SIG-M5 (cell line): ENCODE measurements around the gene PHYKPL.

Experiments used
- DNase-seq: peaks from one replicate; lab custom pipeline; 2025; lab: John Stamatoyannopoulos, UW

The PHYKPL gene

GRCh38 chr5:178232124-178232919, at the start of gene PHYKPL:
Gene PHYKPL (minus strand): TSS chr5:178232802. CDS start chr5:178232550, 252 bp downstream.
- no peak for DNase-seq

DNA sequence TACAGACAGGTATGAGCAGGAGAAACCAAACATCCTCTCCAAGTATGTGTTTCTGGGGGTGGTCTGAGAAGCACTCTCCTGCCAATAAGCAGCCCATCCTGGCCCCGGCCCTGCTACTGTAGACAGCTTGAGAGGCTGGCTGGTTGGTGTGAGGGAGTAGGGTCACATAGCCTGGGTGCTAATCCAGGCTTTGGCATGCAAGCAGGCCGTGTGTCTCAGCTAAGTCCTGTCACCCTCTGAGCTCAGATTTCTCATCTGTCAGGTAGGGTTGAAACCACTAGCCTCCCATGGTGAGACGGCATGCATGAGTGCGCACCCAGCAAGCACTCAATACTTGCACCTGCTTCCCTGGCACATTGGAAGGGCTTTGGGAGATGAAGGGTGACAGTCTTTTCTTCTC, 49.8 kb upstream of the PHYKPL start:
- no peak for DNase-seq

- no peak for DNase-seq
Observed at GRCh38 chr5:178281331-178281730, 48.7 kb upstream of the PHYKPL start.

DNA sequence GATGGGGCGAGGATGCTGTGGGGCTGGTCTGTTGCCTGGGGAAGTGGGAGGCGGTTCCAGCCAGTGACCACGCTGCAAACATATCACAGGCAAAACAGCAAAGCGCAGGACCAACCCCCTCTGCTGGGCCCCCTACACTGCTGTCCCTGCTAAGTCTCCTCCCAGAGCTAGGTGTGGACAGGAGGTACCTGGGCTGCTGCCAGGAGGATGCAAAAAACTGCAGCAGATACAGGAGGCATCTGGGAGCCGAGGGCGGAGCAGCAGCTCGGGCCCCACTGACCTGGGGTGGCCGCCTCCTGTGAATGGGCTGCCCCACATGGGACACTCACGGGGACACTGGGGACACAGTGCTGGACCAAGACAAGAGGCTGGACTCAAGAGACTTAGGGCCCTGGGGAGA, 48.0 kb upstream of the PHYKPL start:
- DNase-seq, result no peak

- DNase-seq, result no peak
Observed at GRCh38 chr5:178279723-178280438, 47.3 kb upstream of the PHYKPL start.

GRCh38 chr5:178279026-178279722, 46.6 kb upstream of the PHYKPL start:
- no peak for DNase-seq

DNA sequence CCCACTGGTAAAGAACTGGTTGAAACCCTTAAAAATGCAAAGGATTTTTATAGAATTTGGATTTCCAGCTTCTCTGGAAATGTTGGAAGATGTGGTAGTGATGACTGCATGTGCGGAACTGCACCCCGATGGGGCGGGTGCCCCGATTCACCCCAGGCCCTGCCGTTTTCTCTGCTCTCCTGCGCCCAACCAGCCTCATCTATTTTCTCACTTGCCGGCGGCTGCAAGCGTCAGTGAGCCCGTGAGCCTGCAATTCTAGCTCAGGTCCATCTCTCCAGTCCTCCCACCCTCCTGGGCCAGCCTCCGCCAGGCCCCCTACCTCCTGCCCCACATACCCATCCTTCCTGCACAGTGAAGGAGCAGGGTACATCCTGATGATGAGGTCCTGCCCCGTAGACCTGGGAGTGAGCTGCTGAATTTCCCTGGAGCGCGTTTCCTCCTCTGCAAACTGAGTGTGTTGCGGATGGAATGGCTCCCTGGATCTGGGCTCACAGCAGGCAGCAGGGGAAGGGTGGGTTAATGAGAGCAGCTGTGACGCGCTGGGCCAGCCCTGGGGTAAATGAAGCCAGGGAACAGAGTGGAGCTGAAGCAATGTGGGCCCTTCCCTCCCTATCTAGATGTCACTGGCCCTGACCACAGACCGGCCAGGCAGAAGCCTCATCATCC, 45.9 kb upstream of the PHYKPL start:
- no peak for DNase-seq

DNA sequence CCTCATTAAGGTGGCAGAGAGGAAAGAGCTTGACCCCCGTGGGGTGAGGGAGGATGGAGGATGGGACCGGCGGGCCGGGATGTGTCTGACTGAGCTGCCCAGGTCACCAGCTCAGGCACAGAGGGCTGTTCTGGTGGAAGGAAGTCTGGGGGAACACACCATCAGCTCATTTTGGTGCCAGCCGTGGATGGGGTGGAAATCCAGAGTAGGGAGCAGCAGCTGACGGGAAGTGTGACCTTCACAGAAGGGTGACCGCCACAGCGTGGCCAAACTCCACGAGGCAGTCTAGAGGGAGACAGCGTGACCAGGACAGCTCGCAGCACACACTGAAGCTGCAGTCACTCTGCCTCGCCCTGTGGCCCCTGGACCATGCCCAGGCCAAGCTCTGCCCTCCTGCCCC, 45.3 kb upstream of the PHYKPL start:
- no peak for DNase-seq

DNA sequence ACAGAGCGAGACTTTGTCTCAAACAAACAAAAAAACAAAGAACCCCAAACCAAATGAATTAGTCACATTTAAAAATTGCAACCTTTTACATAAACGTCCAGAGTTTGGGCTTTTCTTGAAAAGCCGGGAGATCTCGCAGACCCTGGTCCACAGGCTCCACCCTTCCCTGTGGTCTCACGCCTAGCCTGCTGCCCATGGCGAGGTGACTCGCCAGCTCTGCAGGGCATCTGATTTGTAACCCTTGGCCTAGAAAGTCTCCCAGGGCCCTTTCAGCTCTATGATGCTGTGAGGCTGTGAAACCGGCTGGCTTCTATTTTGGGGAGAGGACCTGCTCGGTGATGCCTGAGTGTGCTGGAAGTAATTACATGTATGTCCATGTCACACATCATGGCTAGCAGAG, 44.7 kb upstream of the PHYKPL start:
- no peak for DNase-seq

DNA sequence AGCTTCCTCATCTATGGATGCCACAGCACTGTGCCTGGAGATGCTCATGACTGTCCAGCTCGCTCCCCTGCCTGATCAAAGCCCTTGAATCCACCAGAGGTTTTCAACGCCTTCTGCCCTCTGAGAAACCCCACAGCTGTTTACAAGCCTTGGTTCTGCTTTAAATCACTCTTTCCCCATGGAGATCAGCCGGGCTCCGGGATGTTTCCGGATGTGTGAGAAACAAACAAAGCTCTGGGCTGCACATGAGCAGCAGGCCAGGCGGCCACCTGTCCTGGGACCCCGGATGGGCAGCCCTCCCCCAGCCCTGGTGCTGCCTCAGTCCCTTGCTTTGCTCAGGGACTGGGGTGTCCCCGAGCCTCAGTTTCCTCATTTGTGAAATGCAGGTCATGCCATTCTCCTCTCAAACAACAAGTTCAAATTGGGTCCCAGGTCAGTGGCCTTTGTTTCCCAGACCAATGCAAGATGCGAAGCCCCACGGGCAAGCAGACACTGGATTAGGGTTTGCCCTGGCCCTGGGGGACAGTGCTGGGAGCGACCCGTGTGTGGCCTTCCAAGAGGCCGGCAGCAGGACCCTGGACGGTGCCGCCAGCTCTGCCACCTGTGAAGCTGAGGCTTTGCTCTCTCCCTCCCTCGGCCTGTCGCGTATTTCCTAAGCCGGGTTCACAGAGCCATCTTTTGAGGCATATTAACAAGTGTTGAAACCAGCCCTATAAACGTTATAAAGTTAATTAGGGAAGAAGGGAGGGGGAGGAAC, 42.4 kb upstream of the PHYKPL start:
- no peak for DNase-seq

GRCh38 chr5:178273665-178274541, 41.3 kb upstream of the PHYKPL start:
- DNase-seq, result no peak

DNA sequence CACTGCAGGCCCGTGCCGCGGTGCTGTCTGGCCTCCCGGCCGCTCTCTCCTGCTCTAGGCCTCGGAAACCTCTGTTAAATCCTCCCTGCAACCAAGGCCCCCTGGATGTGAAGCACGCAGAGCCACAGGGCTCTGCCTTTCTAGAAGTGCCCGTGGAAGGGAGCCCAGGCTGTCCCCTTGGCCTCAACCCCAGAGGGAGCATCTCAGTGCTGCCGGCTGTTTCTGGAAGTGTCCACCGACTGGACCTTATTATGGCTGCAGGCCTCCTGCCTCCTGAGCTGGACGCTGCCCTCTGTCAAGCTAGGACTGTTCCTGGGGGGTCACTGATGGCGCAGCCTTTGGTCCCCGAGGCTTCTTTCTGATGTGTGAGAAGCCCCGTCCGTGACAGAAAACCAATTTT, 40.4 kb upstream of the PHYKPL start:
- DNase-seq, result no peak

- DNase-seq, result no peak
Observed at GRCh38 chr5:178272591-178272990, 40.0 kb upstream of the PHYKPL start.

GRCh38 chr5:178271726-178272479, 39.3 kb upstream of the PHYKPL start:
- no peak for DNase-seq

- no peak for DNase-seq
Observed at GRCh38 chr5:178271231-178271630, 38.6 kb upstream of the PHYKPL start.

- DNase-seq, result no peak
Observed at GRCh38 chr5:178269499-178269898, 36.9 kb upstream of the PHYKPL start.

GRCh38 chr5:178267876-178268275, 35.3 kb upstream of the PHYKPL start:
- DNase-seq, result no peak

- DNase-seq, result no peak
Observed at GRCh38 chr5:178267245-178267644, 34.6 kb upstream of the PHYKPL start.

GRCh38 chr5:178266581-178266980, 34.0 kb upstream of the PHYKPL start:
- DNase-seq, result no peak

DNA sequence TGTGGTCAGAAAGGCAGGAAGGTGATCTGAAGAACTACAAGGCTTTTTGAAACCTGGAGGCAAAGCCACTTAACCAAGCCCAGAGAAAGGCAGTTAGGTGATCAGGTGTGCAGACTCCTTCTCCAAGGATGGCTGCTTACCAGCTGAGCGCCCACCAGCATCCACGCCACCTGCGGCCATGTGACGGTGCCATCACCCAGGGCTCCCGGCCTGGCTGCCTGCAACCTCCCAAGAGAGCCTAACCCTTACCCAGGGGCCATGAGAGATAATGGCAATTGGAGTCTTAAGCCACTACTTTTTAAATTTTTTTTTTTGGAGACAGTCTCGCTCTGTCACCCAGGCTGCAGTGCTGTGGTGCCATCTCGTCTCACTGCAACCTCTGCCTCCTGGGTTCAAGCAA, 33.1 kb upstream of the PHYKPL start:
- no peak for DNase-seq
